NCI-H460 (cell line): ENCODE measurements around the gene PPEF2. TPM values are rescaled to one million over a fixed set of nuclear protein-coding genes. Genes with fewer than 3 reads are reported as not detected.
"Not testable (repeated sequence)": the region's sequence is repeated elsewhere in the genome, so short reads cannot be mapped to it uniquely, and the experiment has no call there.

Source experiments
- DNase-seq: peaks from one replicate; pipeline ENCODE4 v3.0.0-alpha.2; 2016; ENCODE audit warnings: low read depth; ENCODE audit errors: extremely low read depth
- polyA plus RNA-seq: library from polyadenylated mRNA; depleted of rRNA; stranded (reverse); fragments of >200 nt; gene quantifications from 2 replicates; pipeline ENCODE4 v1.2.3, GENCODE V29; 2014; cell fraction: nucleus; rRNA removed
- total RNA-seq: library from RNA; depleted of rRNA; stranded (reverse); fragments of >200 nt; shearing (Covaris generic); gene quantifications from 2 replicates; pipeline ENCODE4 v1.2.3, GENCODE V29; 2014; rRNA removed

PPEF2 gene, protein sequence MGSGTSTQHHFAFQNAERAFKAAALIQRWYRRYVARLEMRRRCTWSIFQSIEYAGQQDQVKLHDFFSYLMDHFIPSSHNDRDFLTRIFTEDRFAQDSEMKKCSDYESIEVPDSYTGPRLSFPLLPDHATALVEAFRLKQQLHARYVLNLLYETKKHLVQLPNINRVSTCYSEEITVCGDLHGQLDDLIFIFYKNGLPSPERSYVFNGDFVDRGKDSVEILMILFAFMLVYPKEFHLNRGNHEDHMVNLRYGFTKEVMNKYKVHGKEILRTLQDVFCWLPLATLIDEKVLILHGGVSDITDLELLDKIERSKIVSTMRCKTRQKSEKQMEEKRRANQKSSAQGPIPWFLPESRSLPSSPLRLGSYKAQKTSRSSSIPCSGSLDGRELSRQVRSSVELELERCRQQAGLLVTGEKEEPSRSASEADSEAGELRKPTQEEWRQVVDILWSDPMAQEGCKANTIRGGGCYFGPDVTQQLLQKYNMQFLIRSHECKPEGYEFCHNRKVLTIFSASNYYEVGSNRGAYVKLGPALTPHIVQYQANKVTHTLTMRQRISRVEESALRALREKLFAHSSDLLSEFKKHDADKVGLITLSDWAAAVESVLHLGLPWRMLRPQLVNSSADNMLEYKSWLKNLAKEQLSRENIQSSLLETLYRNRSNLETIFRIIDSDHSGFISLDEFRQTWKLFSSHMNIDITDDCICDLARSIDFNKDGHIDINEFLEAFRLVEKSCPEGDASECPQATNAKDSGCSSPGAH
- total RNA-seq, result not detected in 2 replicates
- polyA plus RNA-seq, result not detected in 2 replicates

DNA sequence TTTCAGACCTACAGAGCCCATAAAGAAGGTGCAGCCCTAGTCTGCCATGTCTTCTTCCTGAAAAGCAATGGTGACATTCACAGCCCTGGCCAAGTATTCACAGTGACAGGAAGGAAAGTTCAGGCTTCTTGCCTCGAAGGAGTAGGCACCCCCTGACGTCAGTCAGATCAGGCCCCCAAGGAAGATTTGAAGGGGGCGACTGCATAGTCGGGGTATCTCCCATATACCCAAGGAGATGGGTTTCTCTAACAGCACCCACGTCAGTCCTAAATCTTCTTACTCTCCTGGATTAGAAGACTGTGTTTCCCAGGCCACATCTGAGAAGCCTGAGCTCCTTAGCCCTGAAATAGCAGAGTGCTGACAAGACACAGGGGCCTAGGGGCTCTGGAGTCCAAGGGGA lies at the start of gene PPEF2:
TSS of gene PPEF2 (minus strand) at position 101 of the 400 bp plus-strand sequence. CDS start 6,127 bp downstream, outside the sequence.
- no peak for DNase-seq

DNA sequence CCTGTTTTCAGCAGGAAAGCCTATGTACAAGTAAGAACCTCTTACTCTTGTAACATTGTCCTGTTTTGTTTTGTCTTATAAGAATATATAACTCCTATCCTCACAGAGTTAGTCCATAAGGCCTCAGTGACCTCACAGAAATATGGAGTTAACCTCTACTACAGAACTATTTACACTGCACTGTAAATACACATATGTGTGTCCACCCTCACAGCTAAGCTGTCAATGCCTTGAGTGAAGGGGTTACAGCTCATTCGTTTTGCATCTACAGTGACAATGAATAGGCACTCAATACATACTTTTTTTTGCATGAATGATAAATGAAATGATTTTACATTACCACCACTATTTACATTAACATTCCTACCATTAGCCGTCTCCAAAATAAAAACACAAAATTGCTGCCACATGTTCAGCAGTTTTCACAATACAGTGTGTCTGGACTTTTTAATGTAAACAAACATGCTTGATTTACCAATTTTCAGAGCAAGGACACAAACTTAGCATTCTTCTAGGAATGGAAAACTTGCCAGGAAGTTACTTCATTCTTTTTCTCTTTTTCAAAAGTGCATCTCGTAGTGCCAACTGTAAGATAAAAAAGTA lies 48.1 kb upstream of the PPEF2 start:
- DNase-seq, result no peak

DNA sequence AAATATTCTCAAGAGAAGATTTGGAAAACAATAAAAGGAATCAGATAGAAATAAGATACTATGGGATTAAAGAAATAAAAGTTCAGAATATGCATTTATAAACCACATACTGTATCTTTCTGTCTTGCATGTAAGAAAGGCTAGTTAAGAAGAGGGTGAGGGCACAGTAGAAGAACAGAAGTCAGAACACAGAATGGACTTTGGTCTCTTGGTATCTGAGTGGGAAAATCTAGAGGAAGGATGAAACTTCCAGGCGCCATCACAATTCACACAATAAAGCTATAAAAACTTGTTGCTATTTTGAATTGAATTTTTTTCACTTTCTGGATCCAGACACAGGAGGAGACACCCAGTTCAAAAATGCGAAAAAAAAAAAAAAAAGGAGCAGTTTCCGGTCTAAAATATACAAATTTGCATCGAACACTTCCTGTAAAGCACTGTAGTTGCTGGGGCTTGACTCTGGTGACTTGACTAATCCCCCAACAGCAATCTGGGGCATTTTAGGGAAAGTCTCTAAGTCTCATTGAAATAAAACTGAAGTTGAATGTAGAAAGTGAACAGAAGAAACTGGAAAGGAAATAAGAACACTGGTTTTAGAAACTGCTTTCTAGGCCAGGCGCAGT lies 46.7 kb upstream of the PPEF2 start:
- DNase-seq, result no peak

DNA sequence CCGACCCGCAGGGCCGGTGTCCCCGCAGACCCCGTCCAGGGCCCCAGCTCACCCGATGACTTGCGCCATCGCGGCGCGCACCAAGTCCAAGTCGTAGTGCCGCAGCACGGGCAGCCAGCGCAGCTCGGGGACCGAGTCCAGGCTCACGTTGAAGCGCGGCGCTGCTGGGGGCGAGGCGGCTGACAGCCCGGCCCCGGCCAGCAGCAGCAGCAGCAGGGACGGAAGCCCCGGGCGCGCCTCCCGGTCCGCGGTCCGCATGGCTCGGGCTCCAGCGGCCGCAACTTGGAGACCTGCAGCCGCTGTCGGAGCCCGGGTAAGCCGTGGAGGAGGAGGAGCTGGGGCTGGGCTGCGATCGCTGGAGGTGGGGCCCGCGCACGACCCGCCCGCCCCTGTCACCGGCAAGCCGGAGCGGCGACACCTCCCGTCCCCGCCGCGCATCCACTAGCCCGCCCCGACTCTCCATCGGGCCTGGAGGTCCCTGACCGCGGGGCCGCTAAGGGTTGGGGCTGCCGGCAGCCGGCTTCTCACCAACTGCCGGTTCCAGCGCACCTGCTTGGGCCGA lies 38.5 kb upstream of the PPEF2 start, which contains the start of gene NAAA:
TSS of gene NAAA (minus strand) at position 322 of the 562 bp plus-strand sequence. CDS start at position 258, 64 bp downstream.
- DNase-seq, result peak; percentile 16

DNA sequence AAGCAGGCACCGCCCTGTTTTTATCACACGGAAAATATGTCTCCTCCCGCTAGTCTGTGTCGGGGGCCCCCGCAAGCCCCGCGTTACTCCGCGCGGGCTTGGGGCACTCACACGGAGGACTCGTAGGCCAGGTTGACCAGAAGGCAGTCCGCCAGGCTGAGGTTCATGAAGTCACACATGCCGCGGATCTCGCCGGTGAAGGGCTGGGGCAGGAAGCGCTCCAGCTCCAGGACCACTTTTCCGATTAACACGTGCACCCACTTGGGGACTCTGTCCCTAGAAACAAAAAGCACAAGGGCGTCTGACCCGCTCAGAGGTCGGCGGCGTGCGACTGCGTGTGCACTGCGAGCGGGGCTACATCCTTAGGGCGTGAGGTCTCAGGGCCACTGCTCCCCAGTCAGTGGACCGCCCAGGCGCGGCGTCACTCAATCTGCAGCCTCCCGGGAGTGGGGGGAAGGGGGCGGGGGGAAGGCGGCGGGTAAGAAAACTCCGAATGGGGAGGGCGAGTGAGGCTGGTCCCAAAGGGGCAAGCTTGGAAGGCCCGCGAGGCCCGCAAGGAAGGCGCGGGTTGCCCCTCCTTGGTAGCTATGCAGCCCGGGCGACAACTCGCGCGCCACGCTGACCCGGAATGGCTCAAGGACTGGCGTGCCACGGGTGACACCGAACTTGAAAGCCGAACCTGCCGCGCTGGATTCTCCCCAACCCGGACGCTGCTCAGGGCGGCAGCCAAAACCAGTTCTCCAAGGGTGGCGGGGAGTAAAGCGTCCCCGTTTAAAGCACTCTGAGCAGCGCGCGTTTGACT lies 37.8 kb upstream of the PPEF2 start:
- DNase-seq, result peak; percentile 19

DNA sequence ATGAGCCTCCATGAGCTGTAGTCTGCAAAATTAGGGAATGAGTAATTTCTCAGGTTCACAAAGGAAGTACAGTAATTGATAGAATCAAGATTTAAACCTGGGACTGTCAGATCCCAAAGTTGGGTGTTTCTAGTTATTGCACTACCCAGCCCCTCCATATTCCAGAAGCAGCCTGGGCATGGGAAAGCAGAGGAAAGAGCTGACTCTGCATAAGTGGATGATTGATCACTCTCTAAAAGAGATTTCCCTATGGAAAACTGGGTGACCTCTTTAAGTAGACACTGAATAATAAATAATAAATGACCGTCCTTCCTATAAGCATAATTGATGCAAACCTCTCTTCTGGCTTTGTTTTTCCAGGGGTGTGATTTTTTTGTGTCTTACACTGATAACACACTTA lies 33.4 kb upstream of the PPEF2 start:
- DNase-seq, result no peak

DNA sequence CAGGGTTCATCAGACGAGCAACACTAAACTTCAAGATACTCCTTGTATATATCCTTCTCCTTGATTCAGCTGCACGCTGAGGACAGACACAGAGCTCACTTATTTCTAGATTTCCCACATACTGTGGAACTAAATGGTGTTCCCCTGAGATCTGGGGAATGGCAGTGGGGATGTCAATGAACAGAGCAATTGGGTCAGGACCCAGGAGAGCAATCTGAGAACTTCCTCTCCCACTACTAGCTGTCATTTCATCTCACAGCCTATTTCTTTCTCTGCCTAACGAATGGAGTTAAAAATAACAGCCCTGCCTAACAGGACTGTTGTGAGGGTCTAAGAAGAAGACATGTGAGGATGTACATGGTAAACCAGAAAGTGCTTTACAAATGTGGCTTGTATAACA lies 27.9 kb upstream of the PPEF2 start:
- DNase-seq, result no peak

DNA sequence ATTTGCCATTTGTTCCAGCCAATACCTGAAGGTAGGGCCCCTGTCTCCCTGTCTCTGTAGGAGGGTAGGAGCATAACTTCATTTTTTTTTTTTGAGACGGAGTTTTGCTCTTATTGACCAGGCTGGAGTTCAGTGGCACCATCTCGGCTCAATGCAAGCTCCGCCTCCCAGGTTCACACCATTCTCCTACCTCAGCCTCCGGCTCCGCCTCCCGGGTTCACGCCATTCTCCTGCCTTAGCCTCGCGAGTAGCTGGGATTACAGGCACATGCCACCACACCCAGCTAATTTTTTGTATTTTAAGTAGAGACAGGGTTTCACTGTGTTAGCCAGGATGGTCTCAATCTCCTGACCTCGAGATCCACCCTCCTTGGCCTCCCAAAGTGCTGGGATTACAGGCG lies 22.7 kb upstream of the PPEF2 start:
- DNase-seq, result not testable (repeated sequence)

DNA sequence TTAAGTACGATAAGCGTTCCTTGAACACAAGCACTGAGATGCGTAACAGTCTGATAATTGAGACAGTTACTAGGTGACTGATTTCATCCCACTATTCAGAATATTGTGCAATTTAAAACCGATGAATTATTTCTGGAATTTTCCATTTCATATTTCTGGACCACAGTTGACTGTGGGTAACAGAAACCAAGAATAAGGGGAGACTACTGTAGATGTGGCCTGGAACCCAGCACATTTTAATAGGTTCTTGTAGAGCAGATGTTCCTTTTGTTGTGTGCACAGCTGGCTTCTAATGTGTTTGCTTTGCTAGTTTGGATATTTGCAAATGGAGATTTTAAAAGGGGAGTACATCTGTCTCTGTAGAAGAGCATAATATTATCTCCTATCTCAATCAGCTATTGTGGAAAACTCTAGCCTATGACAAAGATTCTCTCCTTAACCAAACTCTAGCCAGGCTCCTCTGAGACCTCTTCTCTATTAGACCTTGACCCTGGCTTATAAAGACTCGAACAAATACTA lies 22.1 kb upstream of the PPEF2 start:
- no peak for DNase-seq

DNA sequence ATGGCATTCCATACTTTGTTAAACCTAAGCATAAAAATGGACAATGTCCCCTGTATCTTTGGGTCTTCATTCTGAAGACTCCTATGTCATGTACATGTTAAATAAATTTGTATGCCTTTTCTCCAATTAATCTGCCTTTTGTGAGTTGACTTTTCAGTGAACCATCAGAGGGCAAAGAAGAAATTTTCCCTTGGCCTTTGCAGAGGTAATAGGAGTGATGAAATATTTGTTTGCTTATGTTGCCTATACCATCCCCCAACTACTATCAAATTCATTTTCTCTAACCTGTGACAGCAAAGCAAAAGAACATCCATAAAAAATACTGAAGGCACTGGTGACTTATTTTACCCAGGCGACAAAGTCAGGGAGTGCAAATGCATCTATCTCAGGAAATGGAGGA lies 20.3 kb upstream of the PPEF2 start:
- DNase-seq, result no peak

DNA sequence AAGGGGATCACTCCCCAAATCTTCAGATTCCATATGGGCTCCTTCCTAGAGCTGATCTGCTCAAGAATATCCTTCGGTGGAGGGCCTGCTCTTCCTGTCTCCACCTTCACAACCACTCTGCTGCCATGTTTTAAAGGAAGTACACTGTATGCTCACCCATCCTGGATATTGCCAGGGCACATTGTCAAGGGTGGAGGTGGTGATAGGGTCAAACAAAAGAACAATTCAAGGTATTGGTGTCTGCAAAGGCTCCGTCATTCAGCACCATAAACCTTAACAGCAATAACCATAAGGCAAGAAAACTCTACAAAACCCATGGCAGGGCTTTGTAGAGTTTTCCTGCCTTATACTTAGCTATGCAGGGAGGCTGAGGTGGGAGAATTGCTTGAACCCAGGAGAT lies 19.7 kb upstream of the PPEF2 start:
- no peak for DNase-seq

DNA sequence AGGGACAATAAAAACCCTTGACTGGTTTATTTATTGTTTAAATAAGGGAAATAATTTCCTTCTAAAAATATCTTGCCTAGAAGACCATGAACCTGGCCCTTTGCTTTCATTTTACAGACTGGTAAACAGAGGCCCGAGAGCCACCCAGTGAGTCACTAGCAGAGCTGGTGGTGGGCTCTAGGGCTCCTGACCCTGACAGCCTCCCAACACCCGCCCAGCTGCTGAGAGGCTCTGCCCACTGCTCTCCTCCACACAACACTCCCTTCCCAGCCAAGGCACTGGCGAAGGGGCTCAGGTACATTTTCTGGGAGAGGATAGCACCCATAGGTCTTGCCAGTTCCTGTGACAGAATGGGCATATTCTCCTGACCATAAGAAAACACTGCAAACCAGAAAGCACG lies 18.1 kb upstream of the PPEF2 start:
- DNase-seq, result no peak

DNA sequence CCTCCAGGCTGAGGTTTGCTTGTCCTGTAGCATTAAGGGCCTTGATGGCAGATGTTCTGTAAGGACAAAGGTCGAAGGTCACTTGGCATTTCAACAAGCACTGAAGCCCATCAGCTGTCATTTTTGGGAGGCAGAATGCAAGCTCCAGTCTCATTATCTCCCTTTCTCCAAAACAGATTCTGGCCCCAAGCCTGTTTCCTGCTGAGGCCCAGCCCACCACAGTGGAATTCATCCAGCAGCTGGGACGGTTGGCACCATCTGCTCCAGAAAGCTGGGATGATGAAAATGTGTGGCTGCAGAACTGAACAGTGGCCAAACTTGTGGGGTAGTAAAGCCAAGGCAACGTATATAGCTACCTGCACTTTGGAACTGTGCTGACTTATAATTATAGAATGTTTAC lies 17.7 kb upstream of the PPEF2 start:
- no peak for DNase-seq

DNA sequence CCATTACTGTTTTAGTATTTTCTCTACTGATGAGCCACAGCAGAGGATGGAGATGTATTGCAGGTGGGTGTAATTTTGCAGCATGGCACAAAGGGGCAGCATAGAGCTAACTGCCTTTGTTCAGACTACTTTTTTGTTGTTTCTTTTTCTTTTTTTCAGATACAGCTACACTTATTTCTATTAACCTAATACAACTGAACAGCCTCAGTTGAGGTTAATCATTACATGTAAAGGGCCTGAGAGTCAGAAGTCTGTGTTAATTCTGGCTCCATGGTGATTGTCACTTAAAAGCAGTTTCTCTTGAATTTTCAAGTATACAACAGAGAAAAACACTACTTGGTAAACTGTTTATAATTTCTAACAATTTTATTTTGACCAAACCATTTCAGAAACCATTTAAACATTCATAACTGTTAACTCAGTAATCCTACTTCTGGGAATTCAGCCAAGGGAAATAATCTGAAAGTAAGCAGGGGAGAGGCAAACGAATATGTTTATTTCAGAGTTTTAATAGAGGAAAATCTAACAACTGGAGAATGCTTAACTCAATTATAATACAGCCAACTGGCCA lies 13.9 kb upstream of the PPEF2 start:
- no peak for DNase-seq

DNA sequence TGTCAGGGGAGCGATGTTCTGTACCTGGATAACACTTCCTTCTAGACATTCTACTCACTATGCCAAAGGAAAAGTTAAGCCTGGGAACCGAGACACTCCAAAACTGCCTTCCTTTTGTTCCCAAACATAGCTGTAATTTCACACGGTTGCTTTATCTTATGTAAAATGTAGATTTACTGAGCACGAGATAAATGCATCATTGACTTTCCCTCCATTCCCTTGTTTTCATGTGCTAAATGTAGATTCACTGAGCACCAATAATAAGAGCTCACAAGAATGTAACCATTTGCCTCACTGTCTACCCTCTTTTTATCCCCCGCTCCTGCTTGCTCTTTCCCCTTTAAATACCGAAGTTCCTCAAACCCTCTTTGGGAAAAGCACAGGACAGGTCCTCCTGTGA lies 10.7 kb upstream of the PPEF2 start:
- no peak for DNase-seq

DNA sequence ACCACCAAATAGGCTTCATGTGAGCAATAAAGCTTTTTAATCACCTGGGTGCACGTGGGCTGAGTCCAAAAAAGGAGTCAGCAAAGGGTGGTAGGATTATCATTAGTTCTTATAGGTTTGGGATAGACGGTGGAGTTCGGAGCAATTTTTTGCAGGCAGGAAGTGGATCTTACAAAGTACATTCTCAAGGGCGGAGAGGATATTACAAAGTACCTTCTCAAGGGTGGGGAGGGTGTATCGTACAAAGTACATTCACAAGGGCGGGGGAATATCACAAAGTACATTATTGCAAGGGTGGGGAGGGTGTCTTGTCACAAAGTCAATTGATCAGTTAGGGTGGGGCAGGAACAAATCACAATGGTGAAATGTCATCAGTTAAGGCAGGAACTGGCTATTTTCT lies 8.6 kb upstream of the PPEF2 start:
- not testable (repeated sequence) for DNase-seq

DNA sequence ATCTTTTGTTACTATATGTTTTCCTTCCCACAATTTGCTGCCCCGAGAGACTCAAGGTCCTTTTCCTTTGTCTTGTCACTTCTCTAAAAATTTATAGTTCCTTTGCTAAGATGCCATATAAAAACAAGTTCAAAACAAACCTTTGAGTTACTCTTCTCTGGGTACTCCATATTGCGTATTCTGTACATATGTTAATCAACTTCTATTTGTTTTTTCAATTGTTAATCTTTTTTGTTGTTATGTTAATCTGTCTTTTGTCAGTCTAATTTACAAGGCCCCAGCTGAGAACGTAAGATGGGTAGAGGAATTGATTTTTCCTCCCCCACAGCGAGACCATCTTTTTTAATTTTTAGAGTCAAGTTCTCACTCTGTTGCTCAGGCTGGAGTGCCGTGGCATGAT lies 7.2 kb upstream of the PPEF2 start:
- no peak for DNase-seq

DNA sequence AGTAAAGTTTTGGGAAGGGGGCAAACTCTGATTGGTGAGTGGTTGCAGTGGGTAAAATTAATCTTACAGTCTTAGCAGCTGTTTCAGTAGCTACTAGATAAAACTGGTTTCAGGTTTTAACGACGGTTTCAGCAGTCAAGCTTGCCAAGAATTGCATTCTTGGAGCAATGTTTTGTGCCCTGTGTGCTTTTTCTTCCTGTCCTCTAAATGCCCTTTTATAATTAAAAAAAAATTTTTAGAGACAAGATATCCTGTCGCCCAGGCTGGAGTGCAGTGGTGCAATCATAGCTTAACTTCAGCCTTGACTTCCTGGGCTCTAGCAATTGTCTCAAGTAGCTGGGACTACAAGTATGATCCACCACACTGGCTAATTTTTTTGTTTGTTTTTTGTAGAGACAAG lies 6.3 kb upstream of the PPEF2 start:
- no peak for DNase-seq

DNA sequence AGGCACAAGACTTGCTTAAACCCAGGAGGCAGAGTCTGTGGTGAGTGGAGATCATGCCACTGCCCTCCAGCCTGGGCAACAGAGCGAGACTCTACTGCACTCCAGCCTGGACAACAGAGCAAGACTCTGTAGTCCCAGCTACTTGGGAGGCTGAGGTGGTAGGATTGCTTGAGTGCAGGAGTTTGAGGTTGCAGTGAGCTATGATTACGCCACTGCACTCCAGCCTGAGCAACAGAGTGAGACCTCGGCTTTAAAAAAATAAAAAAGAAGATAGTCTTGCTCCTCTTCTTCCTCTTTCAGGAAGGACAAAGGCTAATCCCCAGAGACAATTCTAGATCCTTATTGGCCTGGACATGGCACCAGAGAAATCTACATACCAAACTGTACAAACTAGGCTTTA lies 5.7 kb upstream of the PPEF2 start:
- no peak for DNase-seq
